ENCODE data around the gene ZNF780A. TPM values are rescaled to one million over a fixed set of nuclear protein-coding genes. Genes with fewer than 3 reads are reported as not detected.

The ZNF780A gene
- total and polyA plus RNA-seq, 2 of the 8 experiments (the other 6 are each of a cell fraction or from before 2014, with no cell fraction given), result 3.5 to 12.0 TPM

DNA sequence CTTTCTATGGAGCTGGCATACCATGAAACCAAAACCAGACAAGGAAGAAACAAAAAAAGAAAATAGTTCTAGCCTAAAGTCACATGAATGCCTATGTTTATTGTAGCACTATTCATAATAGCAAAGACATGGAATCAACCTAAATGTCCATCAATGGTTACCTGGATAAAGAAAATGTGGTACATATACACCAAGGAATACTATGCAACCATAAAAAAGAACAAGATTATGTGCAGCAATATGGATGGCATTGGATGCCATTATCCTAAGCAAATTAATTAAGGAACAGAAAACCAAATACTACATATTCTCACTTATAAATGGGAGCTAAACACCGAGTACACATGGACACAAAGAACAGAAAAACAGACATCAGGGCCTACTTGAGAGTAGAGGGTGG lies 10.5 kb downstream of the ZNF780A start:
- H2BK12ac ChIP-seq (ENCODE audit: low read depth, low read length), result no peak overlapping the region
- FAIRE-seq (no peak), DNase-seq (ENCODE audit: low read depth in 1 of 2, low spot score in 2 of 2) (no peak)
- H3K4me1 ChIP-seq (replicated peaks in 1 of 4; ENCODE audit: control insufficient read depth in 3 of 4, insufficient read depth in 4 of 4, low read length in 3 of 4), result no peaks in the 10 kb centered on the region; a peak in 2 of 7 replicates
- H3K18ac ChIP-seq (ENCODE audit: extremely low read depth, low read length), result no peak overlapping the region
- no peak overlapping the region for H3K27ac ChIP-seq (ENCODE audit: low read depth, low read length)
- no peaks in the 10 kb centered on the region for H3K79me1 ChIP-seq (ENCODE audit: low read depth, low read length)
- no peaks in the 10 kb centered on the region; the same call in 1 of the 2 replicates for H3K23me2 ChIP-seq (ENCODE audit: low read depth, low read length)
- H2BK5ac ChIP-seq (ENCODE audit: low read depth, low read length), result no peak overlapping the region
- no peak for TF ChIP-seq KDM4A (IDR thresholded peaks at IDR 0.05; ENCODE audit: low read depth, low read length, severe bottlenecking)
- no peak for TF ChIP-seq CHD2 (IDR thresholded peaks at IDR 0.05; ENCODE audit: low read length)
- no peak overlapping the region for H3K4ac ChIP-seq (replicated peaks; ENCODE audit: insufficient read length, low read depth, low read length)
- no peak overlapping the region for H3K56ac ChIP-seq (replicated peaks; ENCODE audit: insufficient read length, low read depth, low read length)
- no peak overlapping the region for H4K8ac ChIP-seq (ENCODE audit: extremely low read depth, insufficient read depth, low read length)
- POLR2A ChIA-PET (ENCODE audit: partially characterized antibody), result no interaction called here
- no peak overlapping the region for H2BK120ac ChIP-seq (replicated peaks; ENCODE audit: low read depth, low read length)
- H3K9ac ChIP-seq (replicated peaks in 1 of 4; ENCODE audit: extremely low read depth in 1 of 4, low read depth in 3 of 4, low read length in 3 of 4), result no peak overlapping the region
- no peak overlapping the region for H2BK20ac ChIP-seq (ENCODE audit: low read length)
- no peak overlapping the region for H3K14ac ChIP-seq (ENCODE audit: insufficient read length)
- no peak overlapping the region for H3K4me3 ChIP-seq (ENCODE audit: extremely low read depth in 1 of 4, insufficient read depth in 2 of 4, low read depth in 3 of 4, low read length in 4 of 4)
- CTCF ChIA-PET (ENCODE audit: partially characterized antibody), result no interaction called here
- H4K91ac ChIP-seq (replicated peaks; ENCODE audit: insufficient read length, low read length), result no peak overlapping the region
- H2BK15ac ChIP-seq (ENCODE audit: low read length), result no peak overlapping the region
- H3K79me2 ChIP-seq (ENCODE audit: control insufficient read depth in 1 of 2, insufficient read depth in 2 of 2, low read length in 2 of 2), result no peaks in the 10 kb centered on the region
- no peak overlapping the region for H3K4me2 ChIP-seq (ENCODE audit: insufficient read depth in 1 of 2, low read depth in 2 of 2, low read length in 2 of 2)
- no peak overlapping the region for H4K5ac ChIP-seq (ENCODE audit: insufficient read length, low read depth, low read length)
- H3K9me3 ChIP-seq (ENCODE audit: insufficient read depth in 2 of 2, low read depth in 1 of 2, low read length in 1 of 2), result peaks cover 18 to 21% of the 10 kb centered on the region in 2 experiments
- H3K23ac ChIP-seq (ENCODE audit: insufficient read length), result no peak overlapping the region
- H2AK5ac ChIP-seq (ENCODE audit: low read depth, low read length), result no peak overlapping the region
- no peaks in the 10 kb centered on the region for H4K20me1 ChIP-seq (replicated peaks in 1 of 2; ENCODE audit: control insufficient read depth in 1 of 2, insufficient read depth in 2 of 2, low read length in 2 of 2)
- H2AFZ ChIP-seq (ENCODE audit: low read length), result no peak overlapping the region
- 83% methylated on average over 1 of the region's 1 CpG; no CpG with 5 or more reads in 1 of the 2 experiments for WGBS, 2 experiments (ENCODE audit: extremely low coverage in 1 of 2, insufficient coverage in 1 of 2, insufficient read length in 1 of 2, insufficient replicate concordance in 2 of 2, low coverage in 1 of 2, low lambda C conversion rate in 2 of 2, missing lambda C conversion rate in 1 of 2)
- H3K36me3 ChIP-seq (ENCODE audit: control insufficient read depth in 2 of 4, insufficient read depth in 4 of 4, low read length in 3 of 4), result peaks cover 2 to 51% (median 34%) of the 10 kb centered on the region in 4 experiments; a peak in 7 of 8 replicates
- no peaks in the 10 kb centered on the region for H3K27me3 ChIP-seq (replicated peaks in 1 of 4; ENCODE audit: control insufficient read depth in 3 of 4, extremely low read depth in 1 of 4, insufficient read depth in 3 of 4, low read length in 3 of 4)

All from H1 (cell line).